ENCODE data around the gene LYG1.
A peak's percentile ranks its signal among the peaks of the same experiment; 100 is the strongest.
"Not testable (repeated sequence)": the region's sequence is repeated elsewhere in the genome, so short reads cannot be mapped to it uniquely, and the experiment has no call there.

Gene LYG1

GRCh38 chr2:99301097-99301496, at the start of gene LYG1:
LYG1 (minus strand) TSS chr2:99301197; CDS start chr2:99295670, 5,527 bp downstream.
- DNase-seq, result not testable (repeated sequence)

GRCh38 chr2:99350194-99350593, 49.2 kb upstream of the LYG1 start:
- DNase-seq, result no peak

- no peak for DNase-seq
These were observed 47.2 kb upstream of the LYG1 start for GRCh38 chr2:99348173-99348572.

GRCh38 chr2:99346218-99346617, 45.2 kb upstream of the LYG1 start:
- no peak for DNase-seq

- not testable (repeated sequence) for DNase-seq
These were observed 44.4 kb upstream of the LYG1 start for GRCh38 chr2:99345446-99345845.

GRCh38 chr2:99342536-99342935, 41.5 kb upstream of the LYG1 start:
- DNase-seq, result no peak

- no peak for DNase-seq
These were observed 39.8 kb upstream of the LYG1 start for GRCh38 chr2:99340669-99341236.

- peak in 1 of 2 donors; percentile 19 for DNase-seq
These were observed 37.1 kb upstream of the LYG1 start for GRCh38 chr2:99338029-99338585.

- DNase-seq, result peak; percentile 95 to 97
These were observed 36.4 kb upstream of the LYG1 start, which contains the start of gene EIF5B for GRCh38 chr2:99337113-99338028. EIF5B (plus strand) TSS chr2:99337389; CDS start chr2:99337555, 166 bp downstream.

GRCh38 chr2:99336804-99337112, 35.8 kb upstream of the LYG1 start:
- DNase-seq, result peak; percentile 17 to 50

GRCh38 chr2:99335911-99336803, 35.2 kb upstream of the LYG1 start, which contains the start of gene TXNDC9:
TXNDC9 (minus strand) TSS chr2:99336333; CDS start chr2:99333210, 3,123 bp downstream.
- DNase-seq, result peak; percentile 99

GRCh38 chr2:99325384-99325783, 24.4 kb upstream of the LYG1 start:
- no peak for DNase-seq

- DNase-seq, result not testable (repeated sequence)
These were observed 16.8 kb upstream of the LYG1 start for GRCh38 chr2:99317873-99318200.

- DNase-seq, result no peak
These were observed 16.3 kb upstream of the LYG1 start for GRCh38 chr2:99317161-99317872.

GRCh38 chr2:99299580-99299979, 1.4 kb downstream of the LYG1 start:
- no peak for DNase-seq

- DNase-seq, result peak; percentile 20 to 48
These were observed 3.0 kb downstream of the LYG1 start for GRCh38 chr2:99297994-99298393.

- peak in 1 of 2 donors; percentile 35 for DNase-seq
These were observed 15.5 kb downstream of the LYG1 start for GRCh38 chr2:99285526-99285925.

GRCh38 chr2:99279969-99280695, 20.9 kb downstream of the LYG1 start:
- no peak for DNase-seq

GRCh38 chr2:99278793-99279291, 22.2 kb downstream of the LYG1 start:
- no peak for DNase-seq

- DNase-seq, result not testable (repeated sequence)
These were observed 22.7 kb downstream of the LYG1 start for GRCh38 chr2:99278195-99278765.

GRCh38 chr2:99275882-99276281, 25.1 kb downstream of the LYG1 start:
- no peak for DNase-seq
